ENCODE results near the gene ZPLD1.

The ZPLD1 gene

DNA sequence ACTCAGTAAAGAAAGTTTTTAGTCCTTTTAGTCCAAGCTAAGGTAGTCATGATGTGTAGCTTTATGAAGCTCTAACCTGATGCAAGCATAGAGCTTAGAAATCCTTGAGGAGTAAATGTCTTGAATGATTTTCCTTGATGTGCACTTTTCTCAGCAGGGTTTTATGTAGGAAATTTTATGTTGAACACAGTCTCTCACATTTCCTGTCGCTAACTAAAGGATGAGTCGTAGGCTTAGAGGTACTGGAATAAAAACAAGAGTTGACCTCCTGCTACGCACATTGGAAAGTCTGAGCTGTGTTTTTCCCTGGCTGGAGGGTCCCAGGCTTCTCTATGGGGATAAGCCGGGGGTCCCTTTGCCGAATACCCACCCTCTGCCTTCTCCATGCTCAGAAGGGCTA lies 34.7 kb upstream of the ZPLD1 start:
- no peak overlapping the region for H3K4me3 ChIP-seq (replicated peaks; ENCODE audit: low read depth, low read length)
- peak; percentile 19 for DNase-seq (ENCODE audit: extremely low read depth, low read depth)
- TF ChIP-seq, protein P1, sequence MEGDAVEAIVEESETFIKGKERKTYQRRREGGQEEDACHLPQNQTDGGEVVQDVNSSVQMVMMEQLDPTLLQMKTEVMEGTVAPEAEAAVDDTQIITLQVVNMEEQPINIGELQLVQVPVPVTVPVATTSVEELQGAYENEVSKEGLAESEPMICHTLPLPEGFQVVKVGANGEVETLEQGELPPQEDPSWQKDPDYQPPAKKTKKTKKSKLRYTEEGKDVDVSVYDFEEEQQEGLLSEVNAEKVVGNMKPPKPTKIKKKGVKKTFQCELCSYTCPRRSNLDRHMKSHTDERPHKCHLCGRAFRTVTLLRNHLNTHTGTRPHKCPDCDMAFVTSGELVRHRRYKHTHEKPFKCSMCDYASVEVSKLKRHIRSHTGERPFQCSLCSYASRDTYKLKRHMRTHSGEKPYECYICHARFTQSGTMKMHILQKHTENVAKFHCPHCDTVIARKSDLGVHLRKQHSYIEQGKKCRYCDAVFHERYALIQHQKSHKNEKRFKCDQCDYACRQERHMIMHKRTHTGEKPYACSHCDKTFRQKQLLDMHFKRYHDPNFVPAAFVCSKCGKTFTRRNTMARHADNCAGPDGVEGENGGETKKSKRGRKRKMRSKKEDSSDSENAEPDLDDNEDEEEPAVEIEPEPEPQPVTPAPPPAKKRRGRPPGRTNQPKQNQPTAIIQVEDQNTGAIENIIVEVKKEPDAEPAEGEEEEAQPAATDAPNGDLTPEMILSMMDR (IDR thresholded peaks at IDR 0.05; ENCODE audit: low read depth, low read length, missing control alignments): no peak

DNA sequence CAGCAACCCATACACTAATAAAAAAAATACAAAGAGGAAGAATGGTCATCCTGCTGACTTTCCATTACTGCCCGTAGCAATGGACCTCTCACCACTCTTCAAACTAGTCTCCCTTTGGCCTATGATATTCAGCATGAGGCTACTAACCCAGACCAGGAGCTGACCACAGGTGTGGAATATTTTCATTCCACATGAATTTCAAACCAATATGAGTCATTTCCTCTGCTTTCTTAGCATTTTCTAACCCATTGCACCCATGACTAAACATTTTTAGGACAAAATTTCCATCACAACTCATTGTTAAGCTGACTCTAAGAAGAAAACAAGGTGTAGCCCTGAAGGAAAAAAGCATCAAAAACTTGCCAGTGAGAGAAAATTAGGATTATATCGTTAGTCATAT lies 34.0 kb upstream of the ZPLD1 start:
- H3K4me3 ChIP-seq (replicated peaks; ENCODE audit: low read depth, low read length): no peak overlapping the region
- TF ChIP-seq, protein P1 (IDR thresholded peaks at IDR 0.05; ENCODE audit: low read depth, low read length, missing control alignments): no peak
- DNase-seq (ENCODE audit: extremely low read depth, low read depth): peak; percentile 41

DNA sequence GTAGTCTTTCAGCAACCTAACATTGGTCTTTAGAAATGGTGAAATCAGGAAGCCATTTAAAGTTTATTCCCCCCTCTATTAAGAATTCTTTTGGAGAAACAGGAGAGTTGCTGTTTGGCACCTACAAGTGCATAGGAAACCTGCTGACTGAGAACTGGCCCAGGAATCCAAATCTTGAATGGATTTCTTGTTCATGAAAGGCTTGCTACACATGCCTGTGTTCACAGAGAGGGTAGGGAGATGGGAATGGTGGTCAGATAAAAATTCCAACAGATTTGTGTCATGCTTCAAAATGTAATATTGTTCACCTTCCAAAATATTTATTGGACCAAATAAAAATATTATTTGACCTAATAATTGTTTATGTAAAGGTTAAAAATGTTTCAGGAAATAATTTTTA lies 24.2 kb upstream of the ZPLD1 start:
- TF ChIP-seq, protein P1 (IDR thresholded peaks at IDR 0.05; ENCODE audit: low read depth, low read length, missing control alignments): no peak
- DNase-seq (ENCODE audit: extremely low read depth, low read depth): no peak
- H3K4me3 ChIP-seq (replicated peaks; ENCODE audit: low read depth, low read length): no peak overlapping the region

DNA sequence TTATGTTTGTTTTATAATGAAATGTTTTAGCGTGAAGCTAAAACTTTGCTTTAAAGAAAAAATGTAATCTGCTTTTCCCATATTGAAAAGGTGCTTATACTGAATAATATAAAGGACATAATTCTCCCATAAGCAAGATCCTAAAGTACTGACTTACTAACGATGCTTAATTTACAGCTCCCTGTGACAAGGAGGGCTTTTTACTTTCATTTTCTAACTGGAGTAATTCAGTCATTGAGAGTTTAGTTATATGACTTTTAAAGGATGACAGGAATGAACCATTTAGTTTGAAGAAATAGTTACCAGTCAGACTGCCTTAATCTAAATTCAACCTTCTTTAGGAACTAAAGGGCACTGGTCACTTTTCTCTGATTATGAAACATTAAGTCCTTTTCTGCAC lies 19.3 kb upstream of the ZPLD1 start:
- TF ChIP-seq, protein P1 (IDR thresholded peaks at IDR 0.05; ENCODE audit: low read depth, low read length, missing control alignments): no peak
- DNase-seq (ENCODE audit: extremely low read depth, low read depth): no peak
- H3K4me3 ChIP-seq (replicated peaks; ENCODE audit: low read depth, low read length): no peak overlapping the region

DNA sequence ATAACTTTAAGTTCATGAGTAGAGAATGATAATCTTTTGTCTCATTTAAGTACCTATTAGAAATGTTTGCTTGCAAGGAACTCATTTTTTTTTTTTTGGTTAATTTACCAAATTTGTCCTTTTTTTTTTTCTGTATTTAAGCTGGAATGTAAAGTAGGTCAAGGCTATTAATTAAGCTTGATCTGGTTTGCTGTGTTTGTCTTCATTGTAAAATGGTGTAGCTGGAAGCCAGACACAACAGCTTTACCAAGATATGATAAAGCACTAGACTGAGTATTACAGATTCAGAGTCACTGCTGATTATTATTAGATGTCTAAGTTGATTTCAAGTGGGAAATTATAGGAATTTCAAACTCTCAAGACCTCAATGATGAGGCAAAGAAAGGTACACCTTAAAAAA lies 15.0 kb upstream of the ZPLD1 start:
- H3K4me3 ChIP-seq (replicated peaks; ENCODE audit: low read depth, low read length): no peak overlapping the region
- no peak for DNase-seq (ENCODE audit: extremely low read depth, low read depth)
- TF ChIP-seq, protein P1 (IDR thresholded peaks at IDR 0.05; ENCODE audit: low read depth, low read length, missing control alignments): no peak

DNA sequence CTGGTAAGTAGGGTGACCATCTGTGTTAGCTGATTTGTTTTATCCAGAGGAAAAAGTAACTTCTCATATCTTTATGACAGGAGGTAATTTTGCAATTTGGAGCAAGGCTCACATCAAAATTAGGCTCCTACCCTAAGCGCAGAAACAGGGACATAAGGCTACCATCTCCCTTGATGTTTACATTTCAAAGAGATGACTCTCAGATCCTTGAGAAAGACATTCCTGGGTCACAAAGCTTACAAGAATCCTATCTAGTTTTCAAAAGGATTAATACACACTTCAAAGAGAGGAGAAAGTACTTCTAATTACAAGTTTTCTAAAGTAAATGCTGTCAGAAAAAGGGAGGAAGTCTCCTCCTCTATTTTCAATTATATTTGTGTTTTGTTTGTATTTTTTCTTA lies 7.0 kb downstream of the ZPLD1 start:
- TF ChIP-seq, protein P1 (IDR thresholded peaks at IDR 0.05; ENCODE audit: low read depth, low read length, missing control alignments): no peak
- H3K4me3 ChIP-seq (replicated peaks; ENCODE audit: low read depth, low read length): no peak overlapping the region
- DNase-seq (ENCODE audit: extremely low read depth, low read depth): no peak

DNA sequence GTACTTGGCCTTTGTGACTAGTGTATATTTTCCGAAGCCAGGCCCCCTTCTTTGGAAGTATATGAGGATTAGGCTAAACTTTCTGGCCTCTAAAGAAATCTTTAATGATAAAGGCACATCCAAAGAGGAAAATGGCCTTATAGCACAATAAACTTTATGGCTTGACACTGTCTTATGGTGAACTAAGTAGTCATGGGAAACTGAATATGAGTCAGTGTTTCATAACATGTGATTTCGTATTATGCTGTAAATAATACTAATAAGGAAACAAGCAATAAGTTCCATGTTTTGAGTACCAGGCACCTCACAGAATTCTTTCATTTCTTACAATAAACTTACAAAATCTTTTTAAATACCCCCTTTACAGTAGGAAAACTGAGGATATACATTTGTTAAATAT lies 8.2 kb downstream of the ZPLD1 start:
- DNase-seq (ENCODE audit: extremely low read depth, low read depth): no peak
- TF ChIP-seq, protein P1 (IDR thresholded peaks at IDR 0.05; ENCODE audit: low read depth, low read length, missing control alignments): no peak
- H3K4me3 ChIP-seq (replicated peaks; ENCODE audit: low read depth, low read length): no peak overlapping the region
